ENCODE results near the gene ACSM5.

GRCh38 chr16:20393801-20394577 lies 15.3 kb upstream of the ACSM5 start:
- TF ChIP-seq POLR2AphosphoS5 (IDR thresholded peaks at IDR 0.05) (no peak), CTCF (IDR thresholded peaks at IDR 0.05 in 8 of 11, conservative IDR thresholded peaks at IDR 0.05 in 3 of 11) (no peak)
